Placental epithelial cell (primary cell): Measurements from ENCODE around the gene NFIB. TPM values are rescaled to one million over a fixed set of nuclear protein-coding genes. Genes with fewer than 3 reads are reported as not detected.

Experiments
- total RNA-seq: library from RNA; depleted of rRNA; stranded (reverse); fragments of >200 nt; gene quantifications from 2 replicates; pipeline ENCODE4 v1.2.3, GENCODE V29; 2012

The NFIB gene
- total RNA-seq: 5.2 and 11.4 TPM in 2 replicates

DNA sequence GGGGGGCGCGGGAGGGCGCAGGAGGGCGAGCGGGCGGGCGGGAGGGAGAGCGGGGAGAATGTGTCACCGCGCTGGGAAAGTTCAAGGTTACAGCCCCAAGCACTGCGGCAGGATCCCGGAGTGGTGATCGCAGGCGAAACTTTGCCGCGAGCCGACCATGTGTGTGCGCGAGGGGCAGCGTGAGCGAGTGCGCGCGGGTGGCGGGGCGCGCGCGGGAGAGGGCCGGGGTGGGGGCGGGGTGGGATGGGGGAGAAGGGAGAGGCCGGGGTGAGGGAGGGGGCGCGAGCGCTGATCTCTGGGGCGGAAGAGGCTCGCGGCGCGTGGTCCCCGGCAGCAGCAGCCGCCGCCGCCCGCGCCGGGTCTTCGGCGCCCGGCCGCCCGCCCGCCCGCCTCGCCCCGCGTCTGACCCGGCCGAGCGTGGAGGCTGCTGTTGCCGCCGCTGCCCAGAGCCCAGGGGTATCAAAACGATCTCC lies at the start of gene NFIB:
TSS of gene NFIB (minus strand) at position 191 of the 473 bp plus-strand sequence. CDS start 630 bp downstream, outside the sequence.

